ENCODE data around the gene RBM15. TPM values are rescaled to one million over a fixed set of nuclear protein-coding genes. Genes with fewer than 3 reads are reported as not detected.

Gene RBM15
- total and polyA plus RNA-seq, 2 of the 4 experiments (the other 2 are of a cell fraction), result 6.3 to 31.7 TPM

- Histone ChIP-seq H3K36me3 (ENCODE audit: control insufficient read depth, insufficient read depth, low read length) (no peaks in the 10 kb centered on the region), H3K4me1 (ENCODE audit: control insufficient read depth, insufficient read depth, low read length) (no peaks in the 10 kb centered on the region), H4K20me1 (ENCODE audit: insufficient read depth, low read length) (no peaks in the 10 kb centered on the region), H2AK5ac (ENCODE audit: low read depth, low read length) (no peak overlapping the region), H4K8ac (ENCODE audit: low read depth in 2 of 2, low read length in 2 of 2) (no peak overlapping the region), H3K18ac (ENCODE audit: low read depth, low read length) (no peak overlapping the region), H3K56ac (ENCODE audit: extremely low read depth, insufficient read depth, low read length) (no peak overlapping the region), H2BK5ac (ENCODE audit: low read depth, low read length, poor library complexity, severe bottlenecking) (no peak overlapping the region), H4K5ac (ENCODE audit: low read depth, low read length) (no peak overlapping the region), H2BK20ac (ENCODE audit: low read depth, low read length) (no peak overlapping the region), H2BK15ac (ENCODE audit: low read depth, low read length) (no peak overlapping the region), H3K14ac (replicated peaks; ENCODE audit: low read depth, low read length) (no peak overlapping the region), H4K91ac (ENCODE audit: insufficient read depth, low read depth, low read length) (no peak overlapping the region), H3K9me3 (ENCODE audit: control insufficient read depth, insufficient read depth, low read length) (no peaks in the 10 kb centered on the region), H3K4ac (ENCODE audit: low read depth, low read length) (no peak overlapping the region), H3K27me3 (ENCODE audit: control insufficient read depth, insufficient read depth, low read length) (peaks cover 3% of the 10 kb centered on the region; the same call in 1 of the 2 replicates), H3K4me3 (ENCODE audit: insufficient read depth, low read depth, low read length) (no peak overlapping the region), H3K9ac (ENCODE audit: low read depth, low read length) (no peak overlapping the region), H3K79me1 (ENCODE audit: low read depth in 1 of 2, low read length in 2 of 2) (no peaks in the 10 kb centered on the region), H2BK120ac (ENCODE audit: low read depth, low read length) (no peak overlapping the region), H3K9me1 (ENCODE audit: insufficient read depth, low read length) (no peaks in the 10 kb centered on the region), H3K23ac (ENCODE audit: low read depth, low read length) (no peak overlapping the region), H3K4me2 (ENCODE audit: low read depth, low read length) (no peak overlapping the region), H2AK9ac (replicated peaks; ENCODE audit: low read depth, low read length, poor library complexity) (no peak overlapping the region), H2AFZ (replicated peaks; ENCODE audit: low read length, poor library complexity) (no peak overlapping the region), H3K27ac (ENCODE audit: insufficient read depth, low read length) (no peak overlapping the region)
- in situ Hi-C loops (cut with MboI; ENCODE audit: low sequenced_read_pairs), result no loop called here
- TF ChIP-seq POLR2A (IDR thresholded peaks at IDR 0.05; ENCODE audit: low read depth, low read length) (no peak), BHLHE40 (IDR thresholded peaks at IDR 0.05; ENCODE audit: low read depth, low read length) (no peak), MAZ (IDR thresholded peaks at IDR 0.05; ENCODE audit: borderline replicate concordance, low read depth, low read length) (no peak), CEBPB (IDR thresholded peaks at IDR 0.05; ENCODE audit: low read depth, low read length) (no peak), MXI1 (IDR thresholded peaks at IDR 0.05; ENCODE audit: borderline replicate concordance, low read depth, low read length) (no peak), FOS (IDR thresholded peaks at IDR 0.05; ENCODE audit: low read depth, low read length) (no peak)
- ATAC-seq (ENCODE audit: low read depth) (no peak), DNase-seq (no peak)
- CTCF ChIA-PET, result interaction anchor here (1.1 kb wide), 1 partner anchor 167 kb away, joined by 3 read pairs; no protein-coding TSS in a partner anchor
- POLR2A ChIA-PET (ENCODE audit: unreplicated experiment), result no interaction called here
- dilution Hi-C loops (cut with HindIII; ENCODE audit: low sequenced_read_pairs, unreplicated experiment), result no loop called here
- WGBS, 2 experiments (ENCODE audit: extremely low coverage in 2 of 2, insufficient read length in 1 of 2), result no CpG with 5 or more reads among the region's 3 CpGs
- BruUV-seq (replicated peaks), result no TSS peak
- intact Hi-C loops (cut with micrococcal nuclease), result no loop called here
Observed at GRCh38 chr1:110328700-110329099, 10.5 kb upstream of the RBM15 start.

Measured in IMR-90 (cell line).